A549 (cell line): ENCODE data around the gene FRYL. TPM values are rescaled to one million over a fixed set of nuclear protein-coding genes. Genes with fewer than 3 reads are reported as not detected.

Experiments used
- ATAC-seq, 2 experiments: fragments of 200-7000 bp in 1 of 2; fragments of >200 bp in 1 of 2; cut with Nextera tagmentation in 1 of 2; cut with Tn5 transposase in 1 of 2; 3 replicates each; pipeline versions ENCODE4 v1.8.0 to v1.9.1; 2018 to 2020; ENCODE audit warnings: mild to moderate bottlenecking in 1 of 2, moderate library complexity in 1 of 2
- CTCF ChIA-PET: fragments of 300-600 bp; sonication (Branson Sonifier 250); formaldehyde crosslinking; extraction: SDS; loops from one replicate; lab custom pipeline; 2021; ENCODE audit warnings: antibody characterized with exemption, inconsistent platforms; lab: Yijun Ruan, JAX
- POLR2A ChIA-PET: fragments of 350-600 bp; formaldehyde crosslinking; extraction: SDS; loops from one replicate; lab custom pipeline; 2021; ENCODE audit warnings: antibody characterized with exemption, inconsistent platforms; lab: Yijun Ruan, JAX
- DNase-seq, 2 experiments: peaks; one replicate each; pipeline versions ENCODE4 v3.0.0 to v3.0.0-alpha.2; 2011 to 2016; ENCODE audit warnings: low read depth in 1 of 2, low spot score in 1 of 2
- FAIRE-seq: peaks from 2 replicates; lab custom pipeline; 2011; peaks lifted over from hg19 to GRCh38; lab: Jason Lieb, UNC
- H3K27ac ChIP-seq, 2 experiments: fragments of >200 bp; sonication (Bioruptor Twin); formaldehyde crosslinking; 3 replicates each; pipeline ENCODE4 v1.5.1; 2016 to 2017
- H3K4me1 ChIP-seq: fragments of >200 bp; sonication (Bioruptor Twin); formaldehyde crosslinking; 3 replicates; pipeline ENCODE4 v1.6.1; 2016
- H3K4me2 ChIP-seq: fragments of >200 bp; sonication (Bioruptor Twin); formaldehyde crosslinking; 3 replicates; pipeline ENCODE4 v1.6.1; 2016
- H3K4me3 ChIP-seq: fragments of >200 bp; sonication (Bioruptor Twin); formaldehyde crosslinking; 3 replicates; pipeline ENCODE4 v1.5.1; 2016
- H3K9me3 ChIP-seq: fragments of >200 bp; sonication (Bioruptor Twin); formaldehyde crosslinking; 3 replicates; pipeline ENCODE4 v1.6.1; 2016
- BCL3 ChIP-seq: fragments of >200 bp; sonication (Bioruptor Twin); formaldehyde crosslinking; IDR thresholded peaks from 3 replicates; pipeline ENCODE4 v1.6.1; 2016
- BHLHE40 ChIP-seq: IDR thresholded peaks from 2 replicates; pipeline ENCODE4 v1.6.1; 2012; ENCODE audit warnings: low read depth, low read length, inconsistent platforms
- CBX2 ChIP-seq: fragments of 200-600 bp; sonication (generic); IDR thresholded peaks from 2 replicates; pipeline ENCODE4 v1.6.1; 2016; ENCODE audit warnings: low read depth, mild to moderate bottlenecking, borderline replicate concordance
- CEBPB ChIP-seq, 2 experiments: fragments of >200 bp in 1 of 2; sonication (Bioruptor Twin) in 1 of 2; formaldehyde crosslinking in 1 of 2; IDR thresholded peaks; 2 replicates each; pipeline ENCODE4 v1.6.1; 2012 to 2016
- EHMT2 ChIP-seq: fragments of 200-600 bp; sonication (generic); IDR thresholded peaks from 2 replicates; pipeline ENCODE4 v1.6.1; 2016; ENCODE audit warnings: antibody characterized with exemption, low read depth, mild to moderate bottlenecking, moderate library complexity
- ELK1 ChIP-seq: fragments of 150-350 bp; IDR thresholded peaks from 2 replicates; pipeline ENCODE4 v1.6.1; 2014; ENCODE audit warnings: low read depth, mild to moderate bottlenecking, low read length
- GATA3 ChIP-seq: IDR thresholded peaks from 2 replicates; pipeline ENCODE4 v1.6.1; 2012; ENCODE audit warnings: borderline replicate concordance
- HOXB5 ChIP-seq: fragments of 250-450 bp; sonication (Bioruptor Pico); IDR thresholded peaks from 2 replicates; pipeline ENCODE4 v1.5.0; 2020; ENCODE audit warnings: mild to moderate bottlenecking, moderate library complexity
- NPAS2 ChIP-seq: fragments of 250-450 bp; sonication (Bioruptor Pico); IDR thresholded peaks from 2 replicates; pipeline ENCODE4 v1.8.0; 2022; ENCODE audit warnings: mild to moderate bottlenecking, moderate library complexity, borderline replicate concordance
- PHF8 ChIP-seq: fragments of 200-600 bp; sonication (generic); IDR thresholded peaks from 2 replicates; pipeline ENCODE4 v1.6.1; 2016; ENCODE audit warnings: low read depth, mild to moderate bottlenecking, antibody characterized with exemption, moderate library complexity, borderline replicate concordance
- POLR2AphosphoS2 ChIP-seq: conservative IDR thresholded peaks from 2 replicates; pipeline ENCODE4 v1.6.1; 2012; ENCODE audit warnings: low read length, improper control_type of control experiment, inconsistent platforms
- RAD21 ChIP-seq, 2 experiments: fragments of >200 bp in 1 of 2; sonication (Bioruptor Twin) in 1 of 2; formaldehyde crosslinking in 1 of 2; IDR thresholded peaks in 1 of 2; conservative IDR thresholded peaks in 1 of 2; 2 replicates in 1 of 2; 3 replicates in 1 of 2; pipeline ENCODE4 v1.6.1; 2012 to 2018; ENCODE audit warnings: inconsistent platforms in 1 of 2
- RNF2 ChIP-seq: fragments of 200-600 bp; sonication (generic); IDR thresholded peaks from 2 replicates; pipeline ENCODE4 v1.6.1; 2016; ENCODE audit warnings: low read depth, mild to moderate bottlenecking, antibody characterized with exemption, moderate library complexity, borderline replicate concordance
- SREBF2 ChIP-seq: fragments of 450-650 bp; IDR thresholded peaks from 2 replicates; pipeline ENCODE4 v1.6.1; 2014; ENCODE audit warnings: mild to moderate bottlenecking, moderate library complexity
- TP53 ChIP-seq: fragments of 250-450 bp; sonication (Bioruptor Pico); IDR thresholded peaks from 2 replicates; pipeline ENCODE4 v1.5.0; 2021; ENCODE audit warnings: mild to moderate bottlenecking, moderate library complexity
- ZC3H11A ChIP-seq: fragments of 450-650 bp; IDR thresholded peaks from 2 replicates; pipeline ENCODE4 v1.6.1; 2014; ENCODE audit warnings: antibody characterized with exemption, mild to moderate bottlenecking
- WGBS: methylation state at CpG from one replicate; pipeline ENCODE4 v1.1.6; 2017; ENCODE audit errors: missing lambda C conversion rate; 5-methylcytosine and 5-hydroxymethylcytosine counted together
- polyA plus RNA-seq, 4 experiments: library from polyadenylated mRNA; depleted of rRNA in 3 of 4; stranded (reverse); fragments of >200 nt; fragmentation: RNase III in 1 of 4; extraction: RNeasy Plus Mini Kit Qiagen cat#74134 plus additional on column Dnase treatment in 1 of 4; gene quantifications; 2 replicates in 3 of 4; 3 replicates in 1 of 4; pipeline ENCODE4 v1.2.3, GENCODE V29; 2011 to 2017
- TF ChIP-seq, protein P1 (sequence below): fragments of >200 bp; sonication (Bioruptor Twin); formaldehyde crosslinking; IDR thresholded peaks from 3 replicates; pipeline ENCODE4 v1.5.1; 2016
- TF ChIP-seq, protein P2 (sequence below): IDR thresholded peaks from 2 replicates; pipeline ENCODE4 v1.6.1; 2012
- TF ChIP-seq, protein P3 (sequence below): IDR thresholded peaks from 2 replicates; pipeline ENCODE4 v1.6.1; 2012; ENCODE audit warnings: low read depth, borderline replicate concordance

The FRYL gene
- polyA plus RNA-seq, 2 of the 4 experiments (the other 2 are of a cell fraction), result 7.1 to 21.1 TPM

DNA sequence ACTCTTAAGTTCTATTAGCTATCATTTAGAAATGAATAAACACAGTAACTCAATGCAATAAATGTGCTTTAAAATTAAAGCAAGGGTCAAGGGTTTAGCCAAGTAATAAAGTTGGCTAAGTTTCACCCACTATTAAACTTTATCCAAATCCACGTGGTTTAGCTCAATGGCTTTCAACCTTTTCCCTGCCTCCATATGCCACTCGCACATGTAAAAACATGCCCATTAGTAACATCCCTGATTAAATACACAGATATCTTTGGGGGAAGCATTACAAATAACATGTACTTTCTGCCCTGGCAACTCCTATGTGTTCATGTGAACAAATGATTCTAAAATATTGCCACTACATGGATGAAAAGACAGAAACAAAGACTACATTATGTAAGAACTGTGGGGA, 159.2 kb downstream of the FRYL start:
- TF ChIP-seq TP53, result no peak
- H3K27ac ChIP-seq, result no peak overlapping the region
- WGBS, result 91% methylated on average over 2 of the region's 2 CpGs
- no peak for DNase-seq
- no peaks in the 10 kb centered on the region for H3K4me1 ChIP-seq
- no peak for ATAC-seq
- no peak for FAIRE-seq
- H3K9me3 ChIP-seq, result no peaks in the 10 kb centered on the region
- H3K4me3 ChIP-seq, result no peak overlapping the region
- no peak overlapping the region for H3K4me2 ChIP-seq
- POLR2A ChIA-PET, result no interaction called here
- CTCF ChIA-PET, result no interaction called here

GRCh38 chr4:48620093-48620492, 160.0 kb downstream of the FRYL start:
- WGBS, result 84% methylated on average over 1 of the region's 1 CpG
- ChIA-PET CTCF (interaction anchor here (1.6 kb wide), 1 partner anchor 41 kb away, joined by 4 read pairs; no protein-coding TSS in a partner anchor), POLR2A (no interaction called here)
- DNase-seq (no peak), ATAC-seq (no peak), FAIRE-seq (no peak)
- H3K27ac ChIP-seq, result no peak overlapping the region
- no peak overlapping the region for H3K4me3 ChIP-seq
- no peak overlapping the region for H3K4me2 ChIP-seq
- TF ChIP-seq SREBF2 (no peak), RNF2 (no peak), BHLHE40 (no peak), GATA3 (no peak), BCL3 (no peak), POLR2AphosphoS2 (no peak), EHMT2 (no peak), RAD21 (conservative IDR thresholded peaks at IDR 0.05 in 1 of 2, IDR thresholded peaks at IDR 0.05 in 1 of 2) (no peak), ZC3H11A (no peak), NPAS2 (CRISPR knock-in tag) (no peak), HOXB5 (no peak), CEBPB (IDR thresholded peaks at IDR 0.05) (no peak), CBX2 (no peak), PHF8 (no peak), ELK1 (no peak)
- TF ChIP-seq, protein P1, sequence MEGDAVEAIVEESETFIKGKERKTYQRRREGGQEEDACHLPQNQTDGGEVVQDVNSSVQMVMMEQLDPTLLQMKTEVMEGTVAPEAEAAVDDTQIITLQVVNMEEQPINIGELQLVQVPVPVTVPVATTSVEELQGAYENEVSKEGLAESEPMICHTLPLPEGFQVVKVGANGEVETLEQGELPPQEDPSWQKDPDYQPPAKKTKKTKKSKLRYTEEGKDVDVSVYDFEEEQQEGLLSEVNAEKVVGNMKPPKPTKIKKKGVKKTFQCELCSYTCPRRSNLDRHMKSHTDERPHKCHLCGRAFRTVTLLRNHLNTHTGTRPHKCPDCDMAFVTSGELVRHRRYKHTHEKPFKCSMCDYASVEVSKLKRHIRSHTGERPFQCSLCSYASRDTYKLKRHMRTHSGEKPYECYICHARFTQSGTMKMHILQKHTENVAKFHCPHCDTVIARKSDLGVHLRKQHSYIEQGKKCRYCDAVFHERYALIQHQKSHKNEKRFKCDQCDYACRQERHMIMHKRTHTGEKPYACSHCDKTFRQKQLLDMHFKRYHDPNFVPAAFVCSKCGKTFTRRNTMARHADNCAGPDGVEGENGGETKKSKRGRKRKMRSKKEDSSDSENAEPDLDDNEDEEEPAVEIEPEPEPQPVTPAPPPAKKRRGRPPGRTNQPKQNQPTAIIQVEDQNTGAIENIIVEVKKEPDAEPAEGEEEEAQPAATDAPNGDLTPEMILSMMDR, result no peak
- TF ChIP-seq, protein P2, sequence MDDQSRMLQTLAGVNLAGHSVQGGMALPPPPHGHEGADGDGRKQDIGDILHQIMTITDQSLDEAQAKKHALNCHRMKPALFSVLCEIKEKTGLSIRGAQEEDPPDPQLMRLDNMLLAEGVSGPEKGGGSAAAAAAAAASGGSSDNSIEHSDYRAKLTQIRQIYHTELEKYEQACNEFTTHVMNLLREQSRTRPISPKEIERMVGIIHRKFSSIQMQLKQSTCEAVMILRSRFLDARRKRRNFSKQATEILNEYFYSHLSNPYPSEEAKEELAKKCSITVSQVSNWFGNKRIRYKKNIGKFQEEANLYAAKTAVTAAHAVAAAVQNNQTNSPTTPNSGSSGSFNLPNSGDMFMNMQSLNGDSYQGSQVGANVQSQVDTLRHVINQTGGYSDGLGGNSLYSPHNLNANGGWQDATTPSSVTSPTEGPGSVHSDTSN, result no peak
- TF ChIP-seq, protein P3, sequence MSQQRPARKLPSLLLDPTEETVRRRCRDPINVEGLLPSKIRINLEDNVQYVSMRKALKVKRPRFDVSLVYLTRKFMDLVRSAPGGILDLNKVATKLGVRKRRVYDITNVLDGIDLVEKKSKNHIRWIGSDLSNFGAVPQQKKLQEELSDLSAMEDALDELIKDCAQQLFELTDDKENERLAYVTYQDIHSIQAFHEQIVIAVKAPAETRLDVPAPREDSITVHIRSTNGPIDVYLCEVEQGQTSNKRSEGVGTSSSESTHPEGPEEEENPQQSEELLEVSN, result no peak
- H3K9me3 ChIP-seq, result no peaks in the 10 kb centered on the region
- H3K4me1 ChIP-seq, result no peaks in the 10 kb centered on the region
